HEK293 (cell line): Measurements from ENCODE around the gene SSBP3.

Experiments
- CTCF ChIA-PET: fragments of 350-600 bp; formaldehyde crosslinking; extraction: SDS; loops from one replicate; lab custom pipeline; 2021; ENCODE audit warnings: antibody characterized with exemption; lab: Yijun Ruan, JAX
- POLR2A ChIA-PET: fragments of 300-600 bp; formaldehyde crosslinking; extraction: SDS; loops from one replicate; lab custom pipeline; 2020; ENCODE audit warnings: antibody characterized with exemption, inconsistent platforms; lab: Yijun Ruan, JAX
- H3K27ac ChIP-seq: fragments of 200-500 bp; sonication (Bioruptor generic); 2 replicates; pipeline ENCODE4 v1.5.1; 2014; ENCODE audit warnings: low read depth, low read length, control low read depth, inconsistent platforms; ENCODE audit errors: extremely low read depth
- H3K36me3 ChIP-seq, 2 experiments: fragments of 200-500 bp in 1 of 2; sonication (Bioruptor generic) in 1 of 2; 1 replicate in 1 of 2; 2 replicates in 1 of 2; pipeline ENCODE4 v1.5.1; 2014 to 2017; ENCODE audit warnings: inconsistent platforms in 2 of 2, low read length in 2 of 2; ENCODE audit not compliant: control insufficient read depth in 2 of 2, insufficient read depth in 1 of 2
- H3K4me1 ChIP-seq: fragments of 200-500 bp; sonication (Bioruptor generic); 2 replicates; pipeline ENCODE4 v1.5.1; 2014; ENCODE audit warnings: mild to moderate bottlenecking, low read length, inconsistent platforms; ENCODE audit not compliant: control insufficient read depth, insufficient read depth
- H3K4me3 ChIP-seq: 2 replicates; pipeline ENCODE4 v1.5.1; 2011; ENCODE audit warnings: low read depth, mild to moderate bottlenecking, control low read depth, low read length, moderate library complexity
- H3K9me3 ChIP-seq: fragments of 200-500 bp; sonication (Bioruptor generic); 2 replicates; pipeline ENCODE4 v1.5.1; 2014; ENCODE audit warnings: low read depth, low read length, inconsistent platforms; ENCODE audit not compliant: control insufficient read depth, insufficient read depth
- ATF2 ChIP-seq: fragments of 450-650 bp; formaldehyde crosslinking; IDR thresholded peaks from 2 replicates; pipeline ENCODE4 v1.5.1; 2016; ENCODE audit warnings: missing biosample characterization, missing genetic modification characterization, low read depth
- BCL6B ChIP-seq: fragments of 450-650 bp; formaldehyde crosslinking; IDR thresholded peaks from 2 replicates; pipeline ENCODE4 v1.5.1; 2017; ENCODE audit warnings: missing biosample characterization, missing genetic modification characterization
- FEZF1 ChIP-seq: fragments of 450-650 bp; formaldehyde crosslinking; IDR thresholded peaks from 2 replicates; pipeline ENCODE4 v1.5.1; 2016; ENCODE audit warnings: missing biosample characterization, missing genetic modification characterization
- GLIS2 ChIP-seq: fragments of 450-650 bp; formaldehyde crosslinking; IDR thresholded peaks from 2 replicates; pipeline ENCODE4 v1.5.1; 2016; ENCODE audit warnings: missing biosample characterization, missing genetic modification characterization
- KLF10 ChIP-seq: fragments of 450-650 bp; IDR thresholded peaks from 2 replicates; pipeline ENCODE4 v1.5.1; 2018; ENCODE audit warnings: missing biosample characterization, mild to moderate bottlenecking, missing genetic modification characterization
- SP2 ChIP-seq: fragments of 450-650 bp; formaldehyde crosslinking; IDR thresholded peaks from 2 replicates; pipeline ENCODE4 v1.5.1; 2016; ENCODE audit warnings: missing biosample characterization, missing genetic modification characterization
- TSHZ1 ChIP-seq: fragments of 450-650 bp; formaldehyde crosslinking; IDR thresholded peaks from 2 replicates; pipeline ENCODE4 v1.5.1; 2016; ENCODE audit warnings: missing biosample characterization, missing genetic modification characterization, borderline replicate concordance
- ZBTB17 ChIP-seq: fragments of 450-650 bp; formaldehyde crosslinking; IDR thresholded peaks from 2 replicates; pipeline ENCODE4 v1.5.1; 2016; ENCODE audit warnings: missing biosample characterization, missing genetic modification characterization
- ZBTB20 ChIP-seq: fragments of 450-650 bp; formaldehyde crosslinking; IDR thresholded peaks from 2 replicates; pipeline ENCODE4 v1.5.1; 2016; ENCODE audit warnings: missing biosample characterization, missing genetic modification characterization
- ZEB2 ChIP-seq: fragments of 450-650 bp; formaldehyde crosslinking; IDR thresholded peaks from 2 replicates; pipeline ENCODE4 v1.5.1; 2016; ENCODE audit warnings: missing biosample characterization, missing genetic modification characterization
- ZIC2 ChIP-seq: fragments of 450-650 bp; formaldehyde crosslinking; IDR thresholded peaks from 2 replicates; pipeline ENCODE4 v1.5.1; 2016; ENCODE audit warnings: missing biosample characterization, missing genetic modification characterization
- ZNF10 ChIP-seq: fragments of 450-650 bp; formaldehyde crosslinking; IDR thresholded peaks from 2 replicates; pipeline ENCODE4 v1.5.1; 2017; ENCODE audit warnings: missing biosample characterization, missing genetic modification characterization
- ZNF366 ChIP-seq: fragments of 450-650 bp; formaldehyde crosslinking; conservative IDR thresholded peaks from 2 replicates; pipeline ENCODE4 v1.5.1; 2016; ENCODE audit warnings: missing biosample characterization, missing genetic modification characterization
- ZNF629 ChIP-seq: fragments of 450-650 bp; formaldehyde crosslinking; IDR thresholded peaks from 2 replicates; pipeline ENCODE4 v1.5.1; 2017; ENCODE audit warnings: missing biosample characterization, missing genetic modification characterization
- ZNF747 ChIP-seq: fragments of 450-650 bp; formaldehyde crosslinking; IDR thresholded peaks from 2 replicates; pipeline ENCODE4 v1.5.1; 2016; ENCODE audit warnings: missing biosample characterization, missing genetic modification characterization
- ZNF768 ChIP-seq: fragments of 450-650 bp; formaldehyde crosslinking; IDR thresholded peaks from 2 replicates; pipeline ENCODE4 v1.5.1; 2018; ENCODE audit warnings: missing biosample characterization, mild to moderate bottlenecking, missing genetic modification characterization
- ZSCAN16 ChIP-seq: fragments of 450-650 bp; formaldehyde crosslinking; IDR thresholded peaks from 2 replicates; pipeline ENCODE4 v1.5.1; 2016; ENCODE audit warnings: missing biosample characterization, missing genetic modification characterization
- ZSCAN4 ChIP-seq: fragments of 450-650 bp; formaldehyde crosslinking; IDR thresholded peaks from 2 replicates; pipeline ENCODE4 v1.5.1; 2017; ENCODE audit warnings: missing biosample characterization, missing genetic modification characterization

SSBP3 gene

GRCh38 chr1:54331091-54331772 lies 75.0 kb downstream of the SSBP3 start (continued):
- TF ChIP-seq ZSCAN4 (no peak), ZBTB17 (tag by site-specific recombination) (0 out of 2 replicates have a peak, but pooled peaks have one; percentile 20), GLIS2 (tag by site-specific recombination) (no peak), FEZF1 (tag by site-specific recombination) (0 out of 2 replicates have a peak, but pooled peaks have one; percentile 21)
- TF ChIP-seq, all 188 proteins: peak for 3

GRCh38 chr1:54329312-54330003 lies 76.7 kb downstream of the SSBP3 start:
- ChIA-PET POLR2A (no interaction called here), CTCF (interaction anchor here (0.6 to 1.2 kb wide), 2 partner anchors 18 to 77 kb away, joined by 3 to 4 read pairs; partner anchors contain the start of gene SSBP3)
- Histone ChIP-seq H3K9me3 (no peaks in the 10 kb centered on the region), H3K27ac (no peak overlapping the region), H3K4me3 (no peak overlapping the region), H3K36me3 (peaks cover 0 to 4% of the 10 kb centered on the region in 2 experiments; a peak in 1 of 3 replicates), H3K4me1 (peaks cover 19% of the 10 kb centered on the region)
- TF ChIP-seq ZIC2 (tag by site-specific recombination) (peak; percentile 38; the same call in 1 of the 2 replicates), BCL6B (tag by site-specific recombination) (no peak), ZBTB20 (tag by site-specific recombination) (peak; percentile 90)

GRCh38 chr1:54328066-54328636 lies 78.0 kb downstream of the SSBP3 start:
- TF ChIP-seq ZNF747 (tag by site-specific recombination) (no peak), ZNF768 (tag by site-specific recombination) (peak; percentile 92; the same call in 1 of the 2 replicates)
- H3K9me3 ChIP-seq = no peaks in the 10 kb centered on the region
- peaks cover 19% of the 10 kb centered on the region for H3K4me1 ChIP-seq
- peaks cover 0 to 4% of the 10 kb centered on the region in 2 experiments; a peak in 1 of 3 replicates for H3K36me3 ChIP-seq
- CTCF ChIA-PET = interaction anchor here (0.6 kb wide), 1 partner anchor 486 kb away, joined by 3 read pairs; no protein-coding TSS in a partner anchor
- no peak overlapping the region for H3K4me3 ChIP-seq
- POLR2A ChIA-PET = no interaction called here
- H3K27ac ChIP-seq = no peak overlapping the region

- POLR2A ChIA-PET = no interaction called here
- TF ChIP-seq ZNF10 (no peak), ZNF366 (0 out of 2 replicates have a peak, but pooled peaks have one; percentile 25), KLF10 (tag by site-specific recombination) (0 out of 2 replicates have a peak, but pooled peaks have one; percentile 31), ZSCAN16 (tag by site-specific recombination) (no peak), ZEB2 (tag by site-specific recombination) (peak; percentile 24; the same call in 1 of the 2 replicates), SP2 (tag by site-specific recombination) (peak; percentile 23; the same call in 1 of the 2 replicates), TSHZ1 (tag by site-specific recombination) (peak; percentile 83; the same call in 1 of the 2 replicates), ZNF629 (tag by site-specific recombination) (peak; percentile 86), ATF2 (tag by site-specific recombination) (0 out of 2 replicates have a peak, but pooled peaks have one; percentile 12)
Measured at GRCh38 chr1:54327386-54328065, 78.7 kb downstream of the SSBP3 start.

More at GRCh38 chr1:54327386-54328065, 78.7 kb downstream of the SSBP3 start:
- no peak overlapping the region for H3K27ac ChIP-seq
- H3K4me1 ChIP-seq = peaks cover 19% of the 10 kb centered on the region
- H3K9me3 ChIP-seq = no peaks in the 10 kb centered on the region
- H3K4me3 ChIP-seq = no peak overlapping the region
- CTCF ChIA-PET = interaction anchor here (0.6 kb wide), 1 partner anchor 486 kb away, joined by 3 read pairs; no protein-coding TSS in a partner anchor
- peaks cover 0 to 4% of the 10 kb centered on the region in 2 experiments; a peak in 1 of 3 replicates for H3K36me3 ChIP-seq
